Liver (tissue), 2 donors: ENCODE results near the gene RCVRN.

Experiments
- EGR1 ChIP-seq, 2 donors: IDR thresholded peaks; 2 replicates each; pipeline ENCODE4 v1.6.1; 2016 to 2018; ENCODE audit warnings: antibody characterized with exemption in 2 of 2, low read depth in 2 of 2
- MAX ChIP-seq: IDR thresholded peaks from 2 replicates; pipeline ENCODE4 v1.6.1; 2016; ENCODE audit warnings: antibody characterized with exemption
- YY1 ChIP-seq: IDR thresholded peaks from 2 replicates; pipeline ENCODE4 v1.6.1; 2016; ENCODE audit warnings: antibody characterized with exemption, mild to moderate bottlenecking
- TF ChIP-seq, protein P1 (sequence below): IDR thresholded peaks from 2 replicates; pipeline ENCODE4 v1.6.1; 2016; ENCODE audit warnings: antibody characterized with exemption, mild to moderate bottlenecking
- donor health status: healthy.

- TF ChIP-seq, protein P1, sequence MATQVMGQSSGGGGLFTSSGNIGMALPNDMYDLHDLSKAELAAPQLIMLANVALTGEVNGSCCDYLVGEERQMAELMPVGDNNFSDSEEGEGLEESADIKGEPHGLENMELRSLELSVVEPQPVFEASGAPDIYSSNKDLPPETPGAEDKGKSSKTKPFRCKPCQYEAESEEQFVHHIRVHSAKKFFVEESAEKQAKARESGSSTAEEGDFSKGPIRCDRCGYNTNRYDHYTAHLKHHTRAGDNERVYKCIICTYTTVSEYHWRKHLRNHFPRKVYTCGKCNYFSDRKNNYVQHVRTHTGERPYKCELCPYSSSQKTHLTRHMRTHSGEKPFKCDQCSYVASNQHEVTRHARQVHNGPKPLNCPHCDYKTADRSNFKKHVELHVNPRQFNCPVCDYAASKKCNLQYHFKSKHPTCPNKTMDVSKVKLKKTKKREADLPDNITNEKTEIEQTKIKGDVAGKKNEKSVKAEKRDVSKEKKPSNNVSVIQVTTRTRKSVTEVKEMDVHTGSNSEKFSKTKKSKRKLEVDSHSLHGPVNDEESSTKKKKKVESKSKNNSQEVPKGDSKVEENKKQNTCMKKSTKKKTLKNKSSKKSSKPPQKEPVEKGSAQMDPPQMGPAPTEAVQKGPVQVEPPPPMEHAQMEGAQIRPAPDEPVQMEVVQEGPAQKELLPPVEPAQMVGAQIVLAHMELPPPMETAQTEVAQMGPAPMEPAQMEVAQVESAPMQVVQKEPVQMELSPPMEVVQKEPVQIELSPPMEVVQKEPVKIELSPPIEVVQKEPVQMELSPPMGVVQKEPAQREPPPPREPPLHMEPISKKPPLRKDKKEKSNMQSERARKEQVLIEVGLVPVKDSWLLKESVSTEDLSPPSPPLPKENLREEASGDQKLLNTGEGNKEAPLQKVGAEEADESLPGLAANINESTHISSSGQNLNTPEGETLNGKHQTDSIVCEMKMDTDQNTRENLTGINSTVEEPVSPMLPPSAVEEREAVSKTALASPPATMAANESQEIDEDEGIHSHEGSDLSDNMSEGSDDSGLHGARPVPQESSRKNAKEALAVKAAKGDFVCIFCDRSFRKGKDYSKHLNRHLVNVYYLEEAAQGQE: no peak
- TF ChIP-seq MAX: no peak
- no peak for TF ChIP-seq EGR1 (IDR thresholded peaks at IDR 0.05; ENCODE audit: low read depth in 2 of 2)
- no peak for TF ChIP-seq YY1
Observed at GRCh38 chr17:9862220-9862619, 42.9 kb downstream of the RCVRN start.
